GM18519 (cell line): ENCODE measurements around the gene FLYWCH2.
"Not testable (repeated sequence)": the region's sequence is repeated elsewhere in the genome, so short reads cannot be mapped to it uniquely, and the experiment has no call there.

Experiments used
- ATAC-seq: cut with Tn5 transposase; IDR thresholded peaks from one replicate; pipeline ENCODE4 v1.9.1; 2021; ENCODE audit warnings: mild to moderate bottlenecking, moderate library complexity; ENCODE audit not compliant: unreplicated experiment, low FRiP score

The FLYWCH2 gene

GRCh38 chr16:2933701-2934100, 50.7 kb downstream of the FLYWCH2 start:
- ATAC-seq = no peak

- no peak for ATAC-seq
Measured at GRCh38 chr16:2934450-2934849, 51.4 kb downstream of the FLYWCH2 start.

- no peak for ATAC-seq
Measured at GRCh38 chr16:2936436-2937011, 53.5 kb downstream of the FLYWCH2 start.

- ATAC-seq = no peak
Measured at GRCh38 chr16:2937170-2937569, 54.2 kb downstream of the FLYWCH2 start.

GRCh38 chr16:2938206-2938605, 55.2 kb downstream of the FLYWCH2 start:
- ATAC-seq = no peak

GRCh38 chr16:2939968-2940367, 57.0 kb downstream of the FLYWCH2 start:
- ATAC-seq = no peak

- no peak for ATAC-seq
Measured at GRCh38 chr16:2942045-2942444, 59.0 kb downstream of the FLYWCH2 start.

- ATAC-seq = not testable (repeated sequence)
Measured at GRCh38 chr16:2943716-2944115, 60.7 kb downstream of the FLYWCH2 start.

- ATAC-seq = no peak
Measured at GRCh38 chr16:2946649-2947048, 63.6 kb downstream of the FLYWCH2 start.
